ENCODE data around the gene C1QTNF6.

Gene C1QTNF6

GRCh38 chr22:37188901-37189466 lies 937 bp upstream of the C1QTNF6 start:
- no peak for DNase-seq

GRCh38 chr22:37187552-37187890 lies 526 bp downstream of the C1QTNF6 start:
- DNase-seq = no peak

DNA sequence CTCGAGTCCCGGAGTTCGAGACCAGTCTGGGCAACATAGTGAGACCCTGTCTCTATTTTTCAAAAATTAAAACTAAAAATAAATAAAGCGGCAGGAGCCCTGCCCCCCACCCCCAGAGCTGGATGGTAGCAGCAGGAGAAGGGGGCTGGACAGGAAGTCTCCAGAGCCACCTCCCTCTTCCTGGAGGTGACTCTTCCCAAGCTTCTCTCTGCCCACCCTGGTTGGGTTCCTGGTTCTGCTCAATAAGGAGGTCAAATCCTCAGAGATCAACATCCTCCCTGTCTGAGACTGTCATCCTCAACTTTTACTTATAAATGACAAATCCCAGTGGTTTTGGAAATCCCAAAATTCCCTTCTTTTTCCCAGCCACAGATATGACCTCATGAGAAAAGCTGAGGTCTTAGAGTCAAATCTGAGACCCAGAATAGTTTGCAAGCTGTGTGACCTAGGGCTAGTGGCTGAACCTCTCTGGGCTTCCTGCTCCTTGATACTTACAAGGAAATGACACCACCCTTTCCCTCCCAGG lies 987 bp downstream of the C1QTNF6 start:
- DNase-seq = no peak

DNA sequence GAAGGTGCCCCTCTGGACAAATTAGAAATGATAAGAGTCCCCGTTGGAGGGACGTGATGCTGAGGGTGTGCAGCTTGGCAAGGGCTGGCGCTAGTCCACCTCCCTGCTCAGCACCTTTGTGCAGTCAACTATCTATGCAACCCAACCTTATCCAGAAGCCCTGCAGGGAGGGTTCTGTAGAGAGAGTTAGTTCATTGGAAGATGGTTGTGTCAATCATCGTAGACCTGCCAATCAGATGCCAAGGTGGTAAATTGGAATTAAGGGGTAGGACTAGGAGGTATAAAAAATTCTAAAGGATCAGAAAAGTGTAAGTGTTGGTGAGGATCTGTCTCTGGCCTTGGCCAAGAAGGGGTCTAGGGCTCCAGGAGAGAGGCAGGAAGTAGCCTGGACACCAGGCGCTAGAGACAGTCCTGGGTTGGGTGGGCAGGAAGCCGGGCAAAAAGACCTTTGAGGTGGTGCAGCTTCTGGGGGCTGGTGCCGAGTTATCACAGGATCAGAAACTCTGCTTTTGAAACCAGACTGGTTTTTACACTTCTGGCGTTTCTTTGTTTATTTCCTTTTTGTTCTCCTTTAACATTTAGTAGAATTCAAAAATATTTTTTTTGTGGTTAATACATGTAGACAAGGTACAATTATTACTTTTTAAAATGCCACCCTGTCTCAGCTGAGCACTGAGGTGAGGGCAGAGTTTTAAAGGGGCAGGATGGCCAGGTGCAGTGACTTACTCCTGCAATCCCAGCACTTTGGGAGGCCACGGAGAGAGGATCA lies 1.6 kb downstream of the C1QTNF6 start:
- no peak for DNase-seq

DNA sequence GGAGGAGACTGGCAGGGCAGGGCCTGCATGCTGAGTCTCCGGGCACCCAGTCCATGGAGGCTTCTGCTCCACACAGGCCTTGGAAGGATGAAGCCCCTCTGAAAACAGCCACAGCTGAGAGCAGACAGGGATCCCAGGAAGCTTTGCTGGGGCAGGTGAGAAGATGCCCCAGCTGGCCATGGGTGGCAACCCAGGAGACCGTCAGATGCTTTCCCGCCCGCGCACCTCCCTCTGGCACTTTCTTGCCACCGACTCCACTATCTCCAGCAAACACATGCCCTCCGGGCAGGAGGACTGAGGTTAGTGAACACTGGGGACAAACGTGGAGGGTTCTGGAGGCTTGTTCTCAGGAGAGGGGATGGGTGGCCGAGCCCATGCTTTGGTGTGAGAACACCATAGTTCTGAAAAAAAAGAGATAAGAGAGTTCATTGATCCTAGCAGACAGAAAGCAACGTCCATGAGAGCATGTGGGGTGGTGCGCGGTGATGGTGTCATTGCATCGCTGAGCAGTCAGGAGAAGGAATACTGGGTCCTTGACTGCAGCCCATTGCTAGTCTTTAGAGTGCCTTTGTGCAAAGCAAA lies 2.3 kb downstream of the C1QTNF6 start:
- no peak for DNase-seq

DNA sequence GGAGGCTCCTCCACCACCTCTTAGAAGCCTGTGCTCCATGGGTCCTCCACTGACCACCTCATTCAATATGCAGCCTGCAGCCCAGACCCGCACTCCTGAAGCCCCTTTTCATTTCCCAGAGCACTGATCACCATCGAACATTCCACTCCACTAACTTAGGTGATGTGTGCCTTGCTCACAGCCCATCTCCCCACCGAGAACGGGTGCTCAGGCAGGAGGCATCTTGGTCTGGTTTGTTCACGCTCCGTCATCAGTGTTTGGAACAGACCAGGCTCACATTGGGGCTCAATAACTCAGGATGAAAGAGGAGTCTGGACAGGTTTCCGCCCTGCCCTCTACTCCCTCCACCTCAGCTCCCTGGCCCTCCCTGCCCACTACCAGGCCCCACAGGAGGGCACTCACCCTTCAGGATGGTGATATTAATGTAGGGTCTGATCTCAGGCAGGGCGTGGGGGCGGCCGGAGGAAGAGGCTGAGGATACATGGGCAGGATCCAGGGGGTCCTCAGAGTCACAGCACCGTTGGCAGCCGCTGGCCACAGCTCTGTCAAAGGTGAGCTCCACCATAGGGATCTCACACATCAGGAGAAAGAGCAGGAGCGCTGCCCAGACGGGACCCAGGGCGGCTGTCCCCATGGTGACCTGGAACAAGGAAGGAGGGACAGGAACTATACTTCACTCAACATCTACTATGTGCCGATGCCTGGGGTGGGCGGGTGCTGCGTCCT lies 3.1 kb downstream of the C1QTNF6 start:
- no peak for DNase-seq

- no peak for DNase-seq
Measured at GRCh38 chr22:37184380-37184755, 3.7 kb downstream of the C1QTNF6 start.

DNA sequence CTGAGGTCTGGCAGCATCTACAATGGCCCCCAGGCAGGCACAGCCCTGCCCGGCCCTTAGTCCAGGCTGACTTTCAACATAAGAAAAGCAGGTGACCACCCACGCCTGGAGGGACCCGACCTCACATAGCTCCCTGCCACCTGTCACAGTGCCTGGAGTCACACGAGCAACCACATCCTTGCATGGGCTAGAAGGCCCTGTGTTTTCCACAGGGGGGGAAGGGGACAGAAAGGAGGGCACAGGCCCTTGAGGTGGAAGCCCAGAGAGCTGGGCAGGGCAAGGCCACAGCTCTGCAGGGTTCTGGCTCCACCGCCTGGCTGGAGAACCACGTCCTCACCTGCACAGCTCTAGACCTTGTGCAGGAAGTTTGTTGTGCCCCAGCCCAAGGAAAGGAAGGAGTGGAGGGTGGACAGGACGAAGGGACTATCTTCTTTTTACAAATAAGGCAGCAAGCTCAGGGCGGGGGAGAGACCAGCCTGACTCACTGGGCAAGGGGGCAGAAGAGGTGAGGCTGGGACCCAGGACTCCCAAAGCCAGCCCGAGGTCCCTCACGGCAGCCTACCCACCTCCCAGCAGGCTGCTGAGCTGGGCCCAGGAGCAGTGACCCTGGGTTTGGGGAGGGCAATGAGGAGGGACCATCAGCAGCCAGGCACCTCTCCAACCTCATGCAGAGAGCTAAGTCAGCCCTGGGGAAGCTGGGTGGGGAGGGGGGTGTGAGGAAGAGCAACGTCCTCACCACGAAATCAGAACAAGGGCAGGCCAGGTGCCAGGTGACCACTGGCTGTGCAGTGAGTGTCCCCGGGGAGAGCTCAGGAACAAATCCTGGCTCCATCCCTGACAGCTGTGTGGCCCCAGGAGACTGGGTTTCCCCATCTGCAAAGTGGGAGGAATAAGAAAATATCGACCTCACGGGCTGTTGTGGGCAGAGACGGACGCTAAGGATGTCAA lies 4.3 kb downstream of the C1QTNF6 start:
- no peak for DNase-seq

DNA sequence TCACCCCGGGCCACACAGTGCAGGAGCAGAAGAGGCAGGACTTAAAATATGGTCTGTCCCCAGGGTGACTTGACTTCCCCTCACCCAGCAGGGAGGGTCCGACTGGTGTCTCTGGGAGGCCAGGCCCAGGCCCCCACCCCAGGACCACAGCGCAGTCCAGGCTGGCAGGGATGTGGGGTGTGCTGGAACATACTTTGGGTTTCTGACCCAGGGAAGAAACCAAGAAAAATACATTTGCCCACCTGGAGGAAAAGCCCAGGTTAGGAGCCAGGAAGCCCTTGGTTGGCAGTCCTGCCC lies 5.2 kb downstream of the C1QTNF6 start:
- DNase-seq = no peak

GRCh38 chr22:37182101-37182948 lies 5.7 kb downstream of the C1QTNF6 start:
- DNase-seq = no peak

GRCh38 chr22:37181681-37182080 lies 6.4 kb downstream of the C1QTNF6 start:
- no peak for DNase-seq

- no peak for DNase-seq
Measured at GRCh38 chr22:37180531-37181231, 7.4 kb downstream of the C1QTNF6 start.

DNA sequence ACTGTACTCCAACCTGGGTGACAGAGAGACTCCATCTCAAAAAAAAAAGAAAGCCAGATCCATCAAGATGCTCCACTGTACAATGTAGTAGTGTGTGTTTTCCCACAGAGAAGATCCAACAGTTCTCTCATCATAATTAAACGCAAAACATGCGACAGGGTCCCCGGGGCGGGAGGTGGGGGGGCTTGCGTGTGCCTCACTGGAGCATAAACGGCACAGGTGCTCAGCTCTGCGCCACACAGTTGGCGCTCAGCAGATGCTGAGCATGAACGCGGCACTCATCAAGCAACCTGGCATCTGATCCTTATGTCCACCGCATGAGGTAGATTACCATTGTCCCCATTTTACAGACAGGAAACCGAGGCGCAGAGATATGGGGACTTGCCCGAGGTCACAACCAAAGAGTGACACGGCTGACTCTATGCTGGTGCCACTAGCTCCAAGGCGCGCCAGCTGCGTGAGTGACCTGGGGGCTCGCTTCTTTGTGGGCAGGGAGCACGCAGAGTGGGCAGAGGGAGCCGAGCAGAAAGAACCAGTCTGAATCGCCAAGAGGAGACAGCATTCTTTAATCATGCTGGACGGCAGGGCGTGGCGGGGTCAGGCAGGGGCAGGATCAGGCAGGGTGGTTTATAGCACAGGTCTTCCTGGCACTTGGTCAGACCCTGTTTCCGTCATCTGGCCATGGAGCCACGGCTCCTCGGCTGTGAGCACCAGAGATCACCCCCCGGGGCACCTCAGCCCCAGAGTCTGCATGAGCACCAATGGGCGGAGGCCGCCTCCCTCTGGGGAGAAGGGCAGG lies 8.2 kb downstream of the C1QTNF6 start:
- DNase-seq = no peak

GRCh38 chr22:37179126-37179470 lies 8.9 kb downstream of the C1QTNF6 start:
- no peak for DNase-seq

- DNase-seq = no peak
Measured at GRCh38 chr22:37178350-37179125, 9.5 kb downstream of the C1QTNF6 start.

DNA sequence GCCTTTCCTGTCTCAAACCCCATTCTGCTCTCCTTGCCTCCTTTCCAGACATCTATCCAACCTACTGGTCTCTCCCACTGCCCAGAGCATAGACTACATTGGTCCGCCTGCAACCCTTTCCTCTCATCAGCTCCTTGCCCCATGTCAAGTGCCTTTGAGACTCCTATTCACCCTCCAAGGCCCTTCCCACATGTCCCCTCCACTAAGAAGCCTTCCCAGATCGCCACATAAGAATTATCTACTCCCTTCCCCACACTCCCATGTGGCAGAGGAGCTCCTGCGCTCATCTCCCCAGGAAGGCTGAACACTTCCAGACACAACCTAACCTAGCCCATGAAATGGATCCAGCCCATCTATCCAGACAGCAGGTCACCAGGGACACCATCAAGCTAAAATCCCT lies 10.3 kb downstream of the C1QTNF6 start:
- DNase-seq = no peak

- DNase-seq = no peak
Measured at GRCh38 chr22:37177221-37177620, 10.8 kb downstream of the C1QTNF6 start.

GRCh38 chr22:37176464-37177061 lies 11.5 kb downstream of the C1QTNF6 start:
- no peak for DNase-seq

All from activated CD4-positive, CD25-positive, alpha-beta regulatory T cell (primary cell).